HepG2 (cell line): ENCODE results near the gene APBA1. TPM values are rescaled to one million over a fixed set of nuclear protein-coding genes. Genes with fewer than 3 reads are reported as not detected.
A peak's percentile ranks its signal among the peaks of the same experiment; 100 is the strongest.

Experiments
- ATAD3A ChIP-seq: sonication (generic); formaldehyde crosslinking; IDR thresholded peaks from 2 replicates; pipeline ENCODE4 v1.4.0; 2020; ENCODE audit warnings: missing genetic modification reagents
- HOXA5 ChIP-seq: sonication (generic); formaldehyde crosslinking; IDR thresholded peaks from 2 replicates; pipeline ENCODE4 v1.4.0; 2020; ENCODE audit warnings: missing genetic modification reagents
- ZNF629 ChIP-seq: sonication (generic); formaldehyde crosslinking; conservative IDR thresholded peaks from 2 replicates; pipeline ENCODE4 v1.5.0; 2020; ENCODE audit warnings: missing genetic modification reagents
- ZNF761 ChIP-seq: sonication (generic); formaldehyde crosslinking; conservative IDR thresholded peaks from 2 replicates; pipeline ENCODE4 v1.4.0; 2020; ENCODE audit warnings: mild to moderate bottlenecking, missing genetic modification reagents
- ZNF775 ChIP-seq: sonication (generic); formaldehyde crosslinking; IDR thresholded peaks from 2 replicates; pipeline ENCODE4 v1.4.0; 2020; ENCODE audit warnings: missing genetic modification reagents, mild to moderate bottlenecking, moderate library complexity, borderline replicate concordance
- ZNF776 ChIP-seq: sonication (generic); formaldehyde crosslinking; IDR thresholded peaks from 2 replicates; pipeline ENCODE4 v1.4.0; 2020; ENCODE audit warnings: mild to moderate bottlenecking, missing genetic modification reagents
- polyA plus RNA-seq, 8 experiments: library from polyadenylated mRNA; depleted of rRNA in 3 of 8; stranded (reverse) in 7 of 8; unstranded in 1 of 8; fragments of >200 nt; fragmentation: Illumina TruSeq in 4 of 8; extraction: Trizol in 4 of 8; gene quantifications; 2 replicates each; pipeline versions ENCODE4 v1.2.1 to v1.2.3, GENCODE V29; 2011 to 2016; ENCODE audit warnings: low read depth in 4 of 8, missing spikeins in 1 of 8, mixed read lengths in 1 of 8; ENCODE audit not compliant: insufficient read depth in 1 of 8
- total RNA-seq, 5 experiments: library from RNA; depleted of rRNA; stranded (reverse); fragments of >200 nt; fragmentation: Illumina TruSeq; extraction: Trizol; gene quantifications; 2 replicates each; pipeline ENCODE4 v1.2.3, GENCODE V29; 2016; ENCODE audit warnings: low read depth in 1 of 5
- TF ChIP-seq, protein P1 (sequence below): sonication (generic); formaldehyde crosslinking; conservative IDR thresholded peaks from 2 replicates; pipeline ENCODE4 v1.8.1; 2023; ENCODE audit warnings: missing genetic modification reagents
- TF ChIP-seq, protein P2 (sequence below): sonication (generic); formaldehyde crosslinking; IDR thresholded peaks from 2 replicates; pipeline ENCODE4 v1.4.0; 2020; ENCODE audit warnings: mild to moderate bottlenecking, missing genetic modification reagents
- TF ChIP-seq, protein P3 (sequence below): IDR thresholded peaks from 2 replicates; pipeline ENCODE4 v1.6.1; 2016; ENCODE audit warnings: mild to moderate bottlenecking, missing biosample characterization, missing genetic modification reagents
- TF ChIP-seq, protein P4 (sequence below): IDR thresholded peaks from 2 replicates; pipeline ENCODE4 v1.4.0; 2020; ENCODE audit warnings: mild to moderate bottlenecking, missing genetic modification reagents
- TF ChIP-seq, protein P5 (sequence below): sonication (generic); formaldehyde crosslinking; IDR thresholded peaks from 2 replicates; pipeline ENCODE4 v1.4.0; 2020; ENCODE audit warnings: mild to moderate bottlenecking, missing genetic modification reagents
- TF ChIP-seq, protein P6 (sequence below): sonication (generic); formaldehyde crosslinking; conservative IDR thresholded peaks from 2 replicates; pipeline ENCODE4 v1.8.0; 2022; ENCODE audit warnings: low read depth, missing genetic modification reagents
- TF ChIP-seq, protein P7 (sequence below): sonication (generic); formaldehyde crosslinking; IDR thresholded peaks from 2 replicates; pipeline ENCODE4 v1.5.1; 2020; ENCODE audit warnings: mild to moderate bottlenecking, missing genetic modification reagents, moderate library complexity

The APBA1 gene
- total and polyA plus RNA-seq, 2 of the 13 experiments (the other 11 are each of a cell fraction or from before 2014, with no cell fraction given), result 0.15 TPM; not detected in 1

DNA sequence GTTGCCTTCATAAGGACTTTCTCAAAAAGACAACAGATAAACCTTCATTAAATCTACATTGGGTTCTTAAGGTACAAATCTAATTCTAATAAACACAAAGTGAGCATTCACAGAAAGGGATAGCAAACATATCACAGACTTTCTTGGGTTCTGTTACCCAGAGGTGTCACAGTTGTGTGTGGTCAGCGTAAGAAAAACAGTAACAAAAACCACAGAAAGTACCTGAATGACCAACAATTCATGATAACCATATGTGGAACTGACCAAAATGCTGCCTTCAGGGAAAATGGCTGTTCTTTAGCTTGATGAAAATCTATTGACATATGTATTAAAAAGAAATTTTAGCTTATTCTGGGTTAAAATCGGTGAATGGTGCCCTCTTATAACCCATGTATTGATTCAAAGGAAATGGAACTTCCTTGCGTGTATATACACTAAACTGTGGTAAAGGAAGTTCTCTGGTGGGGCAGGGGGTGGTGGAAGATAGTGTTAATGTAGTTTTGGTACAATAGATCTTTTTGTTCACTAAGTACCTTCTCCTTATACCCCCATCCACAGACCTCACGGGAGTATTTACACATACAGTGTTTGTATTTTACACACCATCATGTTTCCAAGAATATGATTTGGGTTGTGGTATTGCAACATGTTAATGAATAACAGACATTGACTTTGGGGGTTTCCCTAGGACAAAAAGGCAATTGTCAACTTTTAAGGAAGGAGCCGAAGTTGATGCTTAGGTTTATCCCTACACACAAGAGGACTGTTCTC lies 152.5 kb downstream of the APBA1 start (continued):
- no peak for TF ChIP-seq ZNF775 (CRISPR knock-in tag)
- TF ChIP-seq, protein P1, sequence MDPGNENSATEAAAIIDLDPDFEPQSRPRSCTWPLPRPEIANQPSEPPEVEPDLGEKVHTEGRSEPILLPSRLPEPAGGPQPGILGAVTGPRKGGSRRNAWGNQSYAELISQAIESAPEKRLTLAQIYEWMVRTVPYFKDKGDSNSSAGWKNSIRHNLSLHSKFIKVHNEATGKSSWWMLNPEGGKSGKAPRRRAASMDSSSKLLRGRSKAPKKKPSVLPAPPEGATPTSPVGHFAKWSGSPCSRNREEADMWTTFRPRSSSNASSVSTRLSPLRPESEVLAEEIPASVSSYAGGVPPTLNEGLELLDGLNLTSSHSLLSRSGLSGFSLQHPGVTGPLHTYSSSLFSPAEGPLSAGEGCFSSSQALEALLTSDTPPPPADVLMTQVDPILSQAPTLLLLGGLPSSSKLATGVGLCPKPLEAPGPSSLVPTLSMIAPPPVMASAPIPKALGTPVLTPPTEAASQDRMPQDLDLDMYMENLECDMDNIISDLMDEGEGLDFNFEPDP, result no peak
- no peak for TF ChIP-seq ZNF629 (CRISPR knock-in tag)
- no peak for TF ChIP-seq ZNF776
- TF ChIP-seq ATAD3A, result no peak
- TF ChIP-seq, protein P2, sequence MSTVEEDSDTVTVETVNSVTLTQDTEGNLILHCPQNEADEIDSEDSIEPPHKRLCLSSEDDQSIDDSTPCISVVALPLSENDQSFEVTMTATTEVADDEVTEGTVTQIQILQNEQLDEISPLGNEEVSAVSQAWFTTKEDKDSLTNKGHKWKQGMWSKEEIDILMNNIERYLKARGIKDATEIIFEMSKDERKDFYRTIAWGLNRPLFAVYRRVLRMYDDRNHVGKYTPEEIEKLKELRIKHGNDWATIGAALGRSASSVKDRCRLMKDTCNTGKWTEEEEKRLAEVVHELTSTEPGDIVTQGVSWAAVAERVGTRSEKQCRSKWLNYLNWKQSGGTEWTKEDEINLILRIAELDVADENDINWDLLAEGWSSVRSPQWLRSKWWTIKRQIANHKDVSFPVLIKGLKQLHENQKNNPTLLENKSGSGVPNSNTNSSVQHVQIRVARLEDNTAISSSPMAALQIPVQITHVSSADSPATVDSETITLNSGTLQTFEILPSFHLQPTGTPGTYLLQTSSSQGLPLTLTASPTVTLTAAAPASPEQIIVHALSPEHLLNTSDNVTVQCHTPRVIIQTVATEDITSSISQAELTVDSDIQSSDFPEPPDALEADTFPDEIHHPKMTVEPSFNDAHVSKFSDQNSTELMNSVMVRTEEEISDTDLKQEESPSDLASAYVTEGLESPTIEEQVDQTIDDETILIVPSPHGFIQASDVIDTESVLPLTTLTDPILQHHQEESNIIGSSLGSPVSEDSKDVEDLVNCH, result no peak
- TF ChIP-seq, protein P3, sequence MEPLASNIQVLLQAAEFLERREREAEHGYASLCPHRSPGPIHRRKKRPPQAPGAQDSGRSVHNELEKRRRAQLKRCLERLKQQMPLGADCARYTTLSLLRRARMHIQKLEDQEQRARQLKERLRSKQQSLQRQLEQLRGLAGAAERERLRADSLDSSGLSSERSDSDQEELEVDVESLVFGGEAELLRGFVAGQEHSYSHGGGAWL (CRISPR knock-in tag), result no peak
- TF ChIP-seq, protein P4, sequence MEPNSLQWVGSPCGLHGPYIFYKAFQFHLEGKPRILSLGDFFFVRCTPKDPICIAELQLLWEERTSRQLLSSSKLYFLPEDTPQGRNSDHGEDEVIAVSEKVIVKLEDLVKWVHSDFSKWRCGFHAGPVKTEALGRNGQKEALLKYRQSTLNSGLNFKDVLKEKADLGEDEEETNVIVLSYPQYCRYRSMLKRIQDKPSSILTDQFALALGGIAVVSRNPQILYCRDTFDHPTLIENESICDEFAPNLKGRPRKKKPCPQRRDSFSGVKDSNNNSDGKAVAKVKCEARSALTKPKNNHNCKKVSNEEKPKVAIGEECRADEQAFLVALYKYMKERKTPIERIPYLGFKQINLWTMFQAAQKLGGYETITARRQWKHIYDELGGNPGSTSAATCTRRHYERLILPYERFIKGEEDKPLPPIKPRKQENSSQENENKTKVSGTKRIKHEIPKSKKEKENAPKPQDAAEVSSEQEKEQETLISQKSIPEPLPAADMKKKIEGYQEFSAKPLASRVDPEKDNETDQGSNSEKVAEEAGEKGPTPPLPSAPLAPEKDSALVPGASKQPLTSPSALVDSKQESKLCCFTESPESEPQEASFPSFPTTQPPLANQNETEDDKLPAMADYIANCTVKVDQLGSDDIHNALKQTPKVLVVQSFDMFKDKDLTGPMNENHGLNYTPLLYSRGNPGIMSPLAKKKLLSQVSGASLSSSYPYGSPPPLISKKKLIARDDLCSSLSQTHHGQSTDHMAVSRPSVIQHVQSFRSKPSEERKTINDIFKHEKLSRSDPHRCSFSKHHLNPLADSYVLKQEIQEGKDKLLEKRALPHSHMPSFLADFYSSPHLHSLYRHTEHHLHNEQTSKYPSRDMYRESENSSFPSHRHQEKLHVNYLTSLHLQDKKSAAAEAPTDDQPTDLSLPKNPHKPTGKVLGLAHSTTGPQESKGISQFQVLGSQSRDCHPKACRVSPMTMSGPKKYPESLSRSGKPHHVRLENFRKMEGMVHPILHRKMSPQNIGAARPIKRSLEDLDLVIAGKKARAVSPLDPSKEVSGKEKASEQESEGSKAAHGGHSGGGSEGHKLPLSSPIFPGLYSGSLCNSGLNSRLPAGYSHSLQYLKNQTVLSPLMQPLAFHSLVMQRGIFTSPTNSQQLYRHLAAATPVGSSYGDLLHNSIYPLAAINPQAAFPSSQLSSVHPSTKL (CRISPR knock-in tag), result peak; percentile 92
- TF ChIP-seq, protein P5, sequence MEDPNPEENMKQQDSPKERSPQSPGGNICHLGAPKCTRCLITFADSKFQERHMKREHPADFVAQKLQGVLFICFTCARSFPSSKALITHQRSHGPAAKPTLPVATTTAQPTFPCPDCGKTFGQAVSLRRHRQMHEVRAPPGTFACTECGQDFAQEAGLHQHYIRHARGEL (CRISPR knock-in tag), result no peak
- TF ChIP-seq ZNF761, result 0 out of 2 replicates have a peak, but pooled peaks have one; percentile 73
- TF ChIP-seq, protein P6, sequence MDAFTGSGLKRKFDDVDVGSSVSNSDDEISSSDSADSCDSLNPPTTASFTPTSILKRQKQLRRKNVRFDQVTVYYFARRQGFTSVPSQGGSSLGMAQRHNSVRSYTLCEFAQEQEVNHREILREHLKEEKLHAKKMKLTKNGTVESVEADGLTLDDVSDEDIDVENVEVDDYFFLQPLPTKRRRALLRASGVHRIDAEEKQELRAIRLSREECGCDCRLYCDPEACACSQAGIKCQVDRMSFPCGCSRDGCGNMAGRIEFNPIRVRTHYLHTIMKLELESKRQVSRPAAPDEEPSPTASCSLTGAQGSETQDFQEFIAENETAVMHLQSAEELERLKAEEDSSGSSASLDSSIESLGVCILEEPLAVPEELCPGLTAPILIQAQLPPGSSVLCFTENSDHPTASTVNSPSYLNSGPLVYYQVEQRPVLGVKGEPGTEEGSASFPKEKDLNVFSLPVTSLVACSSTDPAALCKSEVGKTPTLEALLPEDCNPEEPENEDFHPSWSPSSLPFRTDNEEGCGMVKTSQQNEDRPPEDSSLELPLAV (CRISPR knock-in tag), result no peak
- TF ChIP-seq, protein P7, sequence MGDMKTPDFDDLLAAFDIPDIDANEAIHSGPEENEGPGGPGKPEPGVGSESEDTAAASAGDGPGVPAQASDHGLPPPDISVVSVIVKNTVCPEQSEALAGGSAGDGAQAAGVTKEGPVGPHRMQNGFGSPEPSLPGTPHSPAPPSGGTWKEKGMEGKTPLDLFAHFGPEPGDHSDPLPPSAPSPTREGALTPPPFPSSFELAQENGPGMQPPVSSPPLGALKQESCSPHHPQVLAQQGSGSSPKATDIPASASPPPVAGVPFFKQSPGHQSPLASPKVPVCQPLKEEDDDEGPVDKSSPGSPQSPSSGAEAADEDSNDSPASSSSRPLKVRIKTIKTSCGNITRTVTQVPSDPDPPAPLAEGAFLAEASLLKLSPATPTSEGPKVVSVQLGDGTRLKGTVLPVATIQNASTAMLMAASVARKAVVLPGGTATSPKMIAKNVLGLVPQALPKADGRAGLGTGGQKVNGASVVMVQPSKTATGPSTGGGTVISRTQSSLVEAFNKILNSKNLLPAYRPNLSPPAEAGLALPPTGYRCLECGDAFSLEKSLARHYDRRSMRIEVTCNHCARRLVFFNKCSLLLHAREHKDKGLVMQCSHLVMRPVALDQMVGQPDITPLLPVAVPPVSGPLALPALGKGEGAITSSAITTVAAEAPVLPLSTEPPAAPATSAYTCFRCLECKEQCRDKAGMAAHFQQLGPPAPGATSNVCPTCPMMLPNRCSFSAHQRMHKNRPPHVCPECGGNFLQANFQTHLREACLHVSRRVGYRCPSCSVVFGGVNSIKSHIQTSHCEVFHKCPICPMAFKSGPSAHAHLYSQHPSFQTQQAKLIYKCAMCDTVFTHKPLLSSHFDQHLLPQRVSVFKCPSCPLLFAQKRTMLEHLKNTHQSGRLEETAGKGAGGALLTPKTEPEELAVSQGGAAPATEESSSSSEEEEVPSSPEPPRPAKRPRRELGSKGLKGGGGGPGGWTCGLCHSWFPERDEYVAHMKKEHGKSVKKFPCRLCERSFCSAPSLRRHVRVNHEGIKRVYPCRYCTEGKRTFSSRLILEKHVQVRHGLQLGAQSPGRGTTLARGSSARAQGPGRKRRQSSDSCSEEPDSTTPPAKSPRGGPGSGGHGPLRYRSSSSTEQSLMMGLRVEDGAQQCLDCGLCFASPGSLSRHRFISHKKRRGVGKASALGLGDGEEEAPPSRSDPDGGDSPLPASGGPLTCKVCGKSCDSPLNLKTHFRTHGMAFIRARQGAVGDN, result no peak
- TF ChIP-seq HOXA5, result no peak
